Pancreas (tissue), 10 donors: ENCODE results near the gene MSN. TPM values are rescaled to one million over a fixed set of nuclear protein-coding genes. Genes with fewer than 3 reads are reported as not detected.

Experiments
- ATAC-seq, 4 donors: fragments of 200-7000 bp; cut with Tn5 transposase; one replicate each; pipeline versions ENCODE4 v1.8.0 to v1.9.1; 2020; ENCODE audit warnings: mild to moderate bottlenecking in 4 of 4, moderate library complexity in 4 of 4
- DNase-seq, 6 donors: peaks; one replicate each; pipeline ENCODE4 v3.0.0-alpha.2; 2020
- FAIRE-seq: peaks from 2 replicates; lab custom pipeline; 2012; peaks lifted over from hg19 to GRCh38; lab: Jason Lieb, UNC
- H3K27ac ChIP-seq, 4 donors: fragments of 200-600 bp; sonication (generic); 1 replicate in 3 of 4; 2 replicates in 1 of 4; pipeline versions ENCODE4 v1.5.0 to v1.8.0; 2020
- H3K27me3 ChIP-seq, 4 donors: fragments of 200-600 bp; one replicate each; pipeline ENCODE4 v1.8.0; 2021
- H3K36me3 ChIP-seq, 3 donors: fragments of 200-600 bp; sonication (generic) in 1 of 3; one replicate each; pipeline versions ENCODE4 v1.5.0 to v1.8.0; 2020 to 2021
- H3K4me1 ChIP-seq, 3 donors: fragments of 200-600 bp; one replicate each; pipeline ENCODE4 v1.8.0; 2021
- H3K4me3 ChIP-seq, 4 donors: fragments of 200-600 bp; sonication (generic) in 2 of 4; one replicate each; pipeline versions ENCODE4 v1.5.0 to v1.8.0; 2020 to 2021
- H3K9me3 ChIP-seq, 4 donors: fragments of 200-600 bp; one replicate each; pipeline ENCODE4 v1.8.0; 2021
- CTCF ChIP-seq, 4 donors: fragments of 200-600 bp; sonication (generic) in 3 of 4; IDR thresholded peaks; one replicate each; pipeline versions ENCODE4 v1.5.0 to v1.8.0; 2021; ENCODE audit warnings: antibody characterized with exemption in 4 of 4
- WGBS, 2 donors: extraction: QIAGEN DNeasy Blood & Tissue Kit; methylation state at CpG; one replicate each; pipeline ENCODE4 v1.1.7; 2013; 5-methylcytosine and 5-hydroxymethylcytosine counted together
- intact Hi-C, 3 donors: fragments of 100-400 bp; cut with DNase I; formaldehyde crosslinking; loops; one replicate each; pipeline versions ENCODE4 v1.11.1 to v1.14.2; 2022
- polyA plus RNA-seq, 2 donors: library from polyadenylated mRNA; stranded (reverse); fragments of 200-250 nt; gene quantifications; one replicate each; pipeline ENCODE4 v1.2.3, GENCODE V29; 2013
- total RNA-seq, 6 donors: library from RNA; stranded (reverse); fragmentation: NEBNext Ultra II Directional in 4 of 6; extraction: Animal tissue kit (Norgen Biotek cat#: 25700) in 4 of 6; gene quantifications; one replicate each; pipeline versions ENCODE4 v1.2.1 to v1.2.4, GENCODE V29; 2021 to 2023
- donor health status: healthy with polysubstance abuse.
- donor health status: DM: no; HTN: no; CAD: no; lungs with moderate emphysema.
- donor health status: DM: no; HTN: no; CAD: no.
- donor health status: control.
- donor health status: control.
- donor health status: Bipolar disorder and iron deficiency.
- donor health status: DM: yes; HTN: yes; CAD: no.
- donor health status: DM: no; HTN: no; CAD: no.
- donor health status: DM: no; HTN: no; CAD: no.
- donor health status: DM: yes; HTN: yes; CAD: no.

The MSN gene
- total and polyA plus RNA-seq, 8 donors = 12.4 to 99.1 (median 23.4) TPM

GRCh38 chrX:65740909-65741308 is 73.5 kb downstream of the MSN start:
- no peak for ATAC-seq
- TF ChIP-seq CTCF (IDR thresholded peaks at IDR 0.05) = no peak
- no peak for FAIRE-seq
- no peak overlapping the region for H3K27ac ChIP-seq
- peaks cover 0 to 7% (median 0%) of the 10 kb centered on the region in 4 donors for H3K27me3 ChIP-seq
- H3K4me1 ChIP-seq = no peaks in the 10 kb centered on the region
- H3K36me3 ChIP-seq = peaks cover 0 to 4% (median 2%) of the 10 kb centered on the region in 3 donors
- no peak for DNase-seq
- intact Hi-C loops = no loop called here
- H3K4me3 ChIP-seq = no peak overlapping the region
- H3K9me3 ChIP-seq = no peaks in the 10 kb centered on the region

GRCh38 chrX:65741823-65742222 is 74.4 kb downstream of the MSN start:
- 45 to 68% methylated on average over 2 of the region's 2 CpGs for WGBS, 2 donors
- DNase-seq = no peak
- H3K27ac ChIP-seq = no peak overlapping the region
- H3K9me3 ChIP-seq = no peaks in the 10 kb centered on the region
- TF ChIP-seq CTCF (IDR thresholded peaks at IDR 0.05) = no peak
- no peak overlapping the region for H3K4me3 ChIP-seq
- peaks cover 0 to 7% (median 0%) of the 10 kb centered on the region in 4 donors for H3K27me3 ChIP-seq
- no peak for FAIRE-seq
- no peak for ATAC-seq
- intact Hi-C loops = no loop called here
- H3K36me3 ChIP-seq = peaks cover 0 to 4% (median 2%) of the 10 kb centered on the region in 3 donors
- no peaks in the 10 kb centered on the region for H3K4me1 ChIP-seq

- FAIRE-seq = no peak
- no peak overlapping the region for H3K4me3 ChIP-seq
- intact Hi-C loops = no loop called here
- no peak for DNase-seq
- 70 to 72% methylated on average over 1 of the region's 1 CpG for WGBS, 2 donors
- ATAC-seq = no peak
- no peak overlapping the region for H3K27ac ChIP-seq
- no peaks in the 10 kb centered on the region for H3K4me1 ChIP-seq
- TF ChIP-seq CTCF (IDR thresholded peaks at IDR 0.05) = no peak
- peaks cover 0 to 2% (median 0%) of the 10 kb centered on the region in 3 donors for H3K36me3 ChIP-seq
- peaks cover 0 to 7% (median 0%) of the 10 kb centered on the region in 4 donors for H3K27me3 ChIP-seq
- H3K9me3 ChIP-seq = no peaks in the 10 kb centered on the region
These were observed 77.5 kb downstream of the MSN start for GRCh38 chrX:65744965-65745364.

- Histone ChIP-seq H3K9me3 (no peaks in the 10 kb centered on the region), H3K36me3 (peaks cover 0 to under 1% (median 0%) of the 10 kb centered on the region in 3 donors), H3K4me1 (no peaks in the 10 kb centered on the region), H3K27me3 (peaks cover 0 to 7% (median 0%) of the 10 kb centered on the region in 4 donors), H3K4me3 (no peak overlapping the region), H3K27ac (no peak overlapping the region)
- FAIRE-seq = no peak
- intact Hi-C loops = no loop called here
- DNase-seq = no peak
- TF ChIP-seq CTCF (IDR thresholded peaks at IDR 0.05) = no peak
- 30 to 60% methylated on average over 6 of the region's 6 CpGs for WGBS, 2 donors
- ATAC-seq = no peak
These were observed 78.0 kb downstream of the MSN start for GRCh38 chrX:65745427-65745826.

GRCh38 chrX:65745992-65746391 is 78.5 kb downstream of the MSN start:
- no peak for ATAC-seq
- FAIRE-seq = no peak
- H3K4me3 ChIP-seq = no peak overlapping the region
- H3K4me1 ChIP-seq = no peaks in the 10 kb centered on the region
- TF ChIP-seq CTCF (IDR thresholded peaks at IDR 0.05) = no peak
- H3K9me3 ChIP-seq = no peaks in the 10 kb centered on the region
- DNase-seq = no peak
- no peaks in the 10 kb centered on the region for H3K36me3 ChIP-seq
- 25 to 38% methylated on average over 5 of the region's 5 CpGs for WGBS, 2 donors
- H3K27ac ChIP-seq = no peak overlapping the region
- intact Hi-C loops = no loop called here
- peaks cover 0 to 7% (median 0%) of the 10 kb centered on the region in 4 donors for H3K27me3 ChIP-seq
